HG03442 (cell line): Measurements from ENCODE around the gene SIAH1.
"Not testable (repeated sequence)": the region's sequence is repeated elsewhere in the genome, so short reads cannot be mapped to it uniquely, and the experiment has no call there.

Experiments
- ATAC-seq: cut with Tn5 transposase; IDR thresholded peaks from one replicate; pipeline ENCODE4 v1.9.1; 2021; ENCODE audit warnings: mild to moderate bottlenecking, moderate library complexity; ENCODE audit not compliant: unreplicated experiment

SIAH1 gene

GRCh38 chr16:48385253-48386150 is at the start of gene SIAH1:
TSS of gene SIAH1 (minus strand) at chr16:48385413. CDS start at chr16:48362428, 22,985 bp downstream.
- peak; percentile 73 for ATAC-seq

DNA sequence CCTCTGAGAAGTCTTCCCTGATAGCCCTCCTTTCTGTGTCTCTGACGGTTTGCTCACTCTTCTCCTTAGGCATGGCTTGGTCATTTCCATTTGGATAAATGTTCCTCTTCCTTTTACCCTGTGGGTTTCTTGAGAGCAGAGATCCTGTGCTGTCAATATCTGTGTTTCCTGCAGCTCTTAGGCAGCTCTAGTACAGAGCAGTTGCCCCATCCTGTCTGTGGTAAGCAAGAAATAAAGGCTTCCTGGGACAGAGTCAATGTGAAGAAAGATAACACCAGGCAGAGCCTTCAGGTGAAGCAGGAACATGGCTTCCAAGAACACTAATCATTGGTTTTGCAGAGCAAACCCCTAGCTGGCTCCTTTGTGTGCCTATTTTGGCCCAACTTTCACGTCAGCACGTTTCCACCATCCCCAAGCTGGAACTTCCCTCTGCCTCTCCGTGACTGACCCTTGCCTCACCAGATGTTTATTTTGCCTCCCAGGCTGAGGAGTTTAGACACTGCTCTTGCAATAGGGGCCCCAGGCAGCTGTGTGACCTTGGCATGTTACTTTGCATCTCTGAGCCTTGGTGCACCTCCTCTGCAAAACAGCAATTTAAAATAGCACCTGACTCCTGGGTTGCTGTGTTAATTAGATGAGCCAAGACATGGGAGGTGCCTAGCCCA is 49.6 kb upstream of the SIAH1 start:
- ATAC-seq = no peak

DNA sequence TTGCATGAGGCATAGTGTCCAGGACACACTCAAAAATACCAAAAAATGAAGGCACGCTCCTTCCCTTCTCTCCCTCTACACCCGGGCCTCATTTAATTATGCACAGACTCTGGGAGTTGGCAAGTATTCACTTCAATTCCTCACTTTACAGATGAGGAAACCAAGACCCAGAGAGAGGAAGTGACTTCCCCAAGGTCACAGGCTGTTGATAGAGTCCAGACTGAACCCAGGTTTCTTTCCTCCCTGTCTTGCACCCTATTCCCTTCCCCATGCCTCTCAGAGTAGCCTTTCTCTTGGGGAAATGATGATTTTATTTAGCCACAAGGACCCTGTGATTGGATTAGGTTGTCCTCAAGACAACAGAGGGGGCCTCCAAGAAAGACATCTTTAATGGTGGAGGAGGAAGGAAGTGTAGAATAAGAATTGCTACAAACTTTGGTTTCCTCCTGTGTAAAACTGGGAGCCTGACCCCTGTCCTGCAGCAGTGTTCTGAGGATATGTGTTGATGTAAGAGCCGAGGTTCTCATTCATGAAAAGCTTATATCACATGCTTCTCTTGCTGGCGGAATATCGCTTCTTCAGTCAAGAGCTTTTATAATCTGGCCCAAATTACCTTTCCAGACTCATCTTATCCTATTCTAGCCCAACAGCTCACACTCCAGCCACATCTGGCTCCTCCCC is 48.8 kb upstream of the SIAH1 start:
- no peak for ATAC-seq

- ATAC-seq = no peak
Measured at GRCh38 chr16:48433116-48433849, 48.1 kb upstream of the SIAH1 start.

- ATAC-seq = no peak
Measured at GRCh38 chr16:48432136-48432535, 46.9 kb upstream of the SIAH1 start.

DNA sequence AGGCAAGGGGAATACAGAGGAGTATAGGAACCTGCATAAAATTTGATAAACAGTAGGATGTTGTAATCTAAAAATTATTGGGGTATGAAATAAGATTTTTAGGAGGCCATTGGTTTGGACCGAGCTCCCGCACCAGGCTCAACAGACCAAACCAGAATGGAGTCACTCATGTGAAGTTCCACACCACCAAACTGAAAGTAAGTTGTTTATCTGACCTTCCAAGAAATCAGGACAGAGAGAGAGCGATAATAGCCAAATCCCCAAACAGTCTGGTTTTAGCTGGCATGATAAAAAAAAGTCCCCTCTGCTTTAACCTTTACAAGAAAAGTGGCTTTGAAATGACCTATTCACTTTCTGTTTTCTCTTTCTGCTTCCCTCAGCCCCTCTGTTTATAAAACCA is 45.7 kb upstream of the SIAH1 start:
- no peak for ATAC-seq

- ATAC-seq = no peak
Measured at GRCh38 chr16:48426244-48427141, 41.3 kb upstream of the SIAH1 start.

DNA sequence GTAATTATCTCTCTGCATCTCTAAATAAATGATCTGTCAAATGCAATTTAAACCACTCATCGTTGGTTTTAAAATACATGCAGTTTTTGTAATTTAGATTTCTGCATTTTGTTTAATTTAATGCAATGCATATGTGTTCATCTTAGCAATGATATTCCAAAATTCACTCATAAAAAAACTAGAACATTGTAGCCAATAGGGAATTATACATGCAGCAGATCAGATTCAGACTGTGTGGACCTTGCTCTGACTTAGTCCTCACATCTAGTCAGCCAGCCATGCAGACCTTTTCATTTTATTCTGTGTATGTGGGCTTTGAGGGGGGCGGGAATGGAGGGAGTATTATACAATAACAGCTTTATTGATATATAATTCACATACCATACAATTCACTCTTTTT is 37.3 kb upstream of the SIAH1 start:
- ATAC-seq = no peak

DNA sequence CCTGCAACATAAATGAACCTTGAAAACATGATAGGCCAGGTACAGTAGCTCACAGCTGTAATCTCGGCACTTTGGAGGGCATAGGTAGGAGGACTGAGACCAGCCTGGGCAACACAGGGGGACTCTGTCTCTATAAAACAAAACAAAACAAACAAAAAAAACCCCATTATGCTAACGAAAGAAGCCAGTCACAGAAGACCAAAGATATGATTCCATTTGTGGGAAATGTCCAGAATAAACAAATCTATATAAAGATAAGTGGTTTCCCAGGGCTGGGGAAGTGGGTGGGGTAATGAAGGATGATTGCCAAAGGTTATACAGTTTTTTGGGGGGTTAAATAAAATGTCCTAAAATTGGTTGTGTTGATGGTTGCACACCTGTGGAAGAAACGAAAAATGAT is 36.5 kb upstream of the SIAH1 start:
- ATAC-seq = no peak

GRCh38 chr16:48420437-48420836 is 35.2 kb upstream of the SIAH1 start:
- ATAC-seq = no peak

DNA sequence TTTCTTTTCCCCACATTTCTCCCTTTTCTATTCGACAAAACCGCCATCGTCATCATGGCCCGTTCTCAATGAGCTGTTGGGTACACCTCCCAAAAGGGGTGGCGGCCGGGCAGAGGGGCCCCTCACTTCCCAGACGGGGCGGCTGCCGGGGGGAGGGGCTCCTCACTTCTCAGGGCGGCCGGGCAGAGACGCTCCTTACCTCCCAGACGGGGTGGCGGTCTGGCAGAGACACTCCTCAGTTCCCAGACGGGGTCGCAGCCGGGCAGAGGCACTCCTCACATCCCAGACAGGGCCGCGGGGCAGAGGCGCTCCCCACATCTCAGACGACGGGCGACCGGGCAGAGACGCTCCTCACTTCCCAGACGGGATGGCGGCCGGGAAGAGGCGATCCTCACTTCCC is 31.4 kb upstream of the SIAH1 start:
- not testable (repeated sequence) for ATAC-seq

DNA sequence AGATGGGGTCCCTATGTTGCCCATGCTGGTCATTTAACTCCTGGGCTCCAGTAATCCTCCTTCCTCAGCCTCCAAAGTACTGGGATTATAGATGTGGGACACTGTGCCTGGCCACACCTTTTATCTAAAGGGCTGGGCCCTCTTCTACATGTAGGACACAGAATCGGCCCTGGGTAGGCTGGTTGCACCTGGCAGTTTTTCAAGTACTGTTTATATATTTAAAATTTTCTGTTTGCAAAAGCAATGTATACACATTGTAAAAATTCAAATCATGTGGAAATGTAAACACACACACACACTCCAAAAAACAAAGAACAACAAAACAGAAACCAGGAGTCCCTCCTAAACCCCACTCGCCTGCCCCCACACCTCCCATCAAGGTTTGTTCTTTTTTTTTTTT is 28.1 kb upstream of the SIAH1 start:
- ATAC-seq = no peak

DNA sequence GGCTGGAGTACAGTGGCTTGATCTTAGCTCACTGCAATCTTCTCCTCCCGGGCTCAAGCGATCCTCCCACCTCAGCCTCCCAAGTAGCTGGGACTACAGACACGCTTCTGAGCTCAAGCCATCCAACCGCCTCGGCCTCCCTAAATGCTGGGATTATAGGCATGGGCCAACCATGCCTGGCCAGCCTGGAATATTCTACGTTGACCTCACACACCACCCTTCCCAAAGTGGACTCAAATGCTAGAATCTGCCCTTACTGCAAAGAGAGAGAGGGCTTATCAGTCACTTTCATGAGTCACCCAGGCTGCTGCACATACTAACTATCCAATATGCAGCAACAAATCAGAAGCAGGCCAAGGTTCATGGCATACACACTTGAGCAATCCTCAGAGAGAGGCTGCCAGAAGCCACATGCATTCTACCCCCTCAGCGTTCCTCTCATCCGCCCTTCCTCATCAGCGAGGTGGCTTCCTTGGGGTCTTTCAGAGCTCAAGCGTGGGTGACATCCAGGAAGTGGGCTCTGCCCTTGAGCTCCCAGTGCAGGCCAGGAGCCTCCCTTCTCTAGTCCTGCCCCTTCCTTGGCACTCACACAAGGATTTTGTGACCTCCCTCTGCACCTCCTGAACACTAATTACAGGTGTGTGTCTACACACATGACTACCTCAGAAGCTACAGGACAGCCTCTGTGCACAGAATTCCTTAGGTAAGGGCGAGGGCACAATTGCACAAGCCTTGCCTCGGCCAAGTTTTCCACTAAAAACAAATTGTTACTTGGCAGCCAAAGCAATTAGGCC is 24.8 kb upstream of the SIAH1 start:
- no peak for ATAC-seq

DNA sequence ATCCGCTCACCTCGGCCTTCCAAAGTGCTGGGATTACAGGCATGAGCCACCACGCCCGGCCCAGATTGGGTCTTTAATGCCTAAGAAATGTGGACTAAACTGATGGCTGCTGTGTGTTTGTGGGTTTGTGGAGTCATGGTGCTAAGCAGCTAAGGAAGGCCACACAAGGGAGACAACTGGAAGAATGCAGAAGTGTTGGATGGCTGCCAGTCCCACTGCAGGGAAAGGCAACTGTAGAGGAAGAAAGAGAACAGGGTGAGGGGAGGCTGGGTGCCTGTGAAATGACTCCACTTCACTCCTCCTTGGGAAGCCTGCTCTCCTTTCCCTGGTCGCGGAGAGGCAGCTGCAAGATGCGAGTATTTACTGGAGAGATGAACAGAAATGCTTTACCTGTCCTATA is 23.5 kb upstream of the SIAH1 start:
- no peak for ATAC-seq

DNA sequence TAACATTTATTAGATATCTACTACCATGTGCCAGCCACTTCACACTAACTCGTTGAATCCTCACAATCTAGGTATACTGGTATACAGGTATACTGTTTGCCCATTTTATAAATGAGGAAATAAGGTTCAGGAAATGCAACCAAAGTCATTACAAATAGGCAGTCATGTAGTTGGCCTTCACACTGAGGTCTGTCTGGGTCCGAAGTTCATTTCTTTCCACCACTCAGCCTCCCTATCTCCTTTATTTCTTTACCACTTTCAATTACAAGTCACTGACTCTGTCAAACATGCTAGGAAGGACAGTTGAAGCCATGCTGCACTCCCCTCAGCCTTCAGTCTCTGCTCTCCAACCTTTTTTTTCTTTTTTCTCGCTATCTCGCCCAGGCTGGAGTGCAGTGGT is 20.7 kb upstream of the SIAH1 start:
- no peak for ATAC-seq

DNA sequence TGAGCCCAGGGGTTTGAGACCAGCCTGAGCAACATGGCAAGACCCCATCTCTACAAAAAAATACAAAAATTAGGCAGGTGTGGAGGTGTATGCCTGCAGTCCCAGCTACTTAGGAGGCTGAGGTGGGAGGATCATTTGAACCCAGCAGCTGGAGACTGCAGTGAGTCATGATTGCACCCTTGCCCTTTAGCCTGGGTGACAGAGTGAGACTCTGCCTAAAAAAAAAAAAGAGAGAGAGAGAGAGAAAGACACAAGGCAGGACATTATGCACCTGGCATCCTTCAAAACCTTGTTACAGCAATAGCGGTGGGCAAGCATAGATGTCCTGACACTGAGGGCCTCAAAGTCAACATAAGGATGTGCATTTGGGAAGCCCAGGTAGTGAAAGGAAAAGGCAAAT is 19.9 kb upstream of the SIAH1 start:
- ATAC-seq = no peak

- ATAC-seq = not testable (repeated sequence)
Measured at GRCh38 chr16:48402547-48402946, 17.3 kb upstream of the SIAH1 start.

DNA sequence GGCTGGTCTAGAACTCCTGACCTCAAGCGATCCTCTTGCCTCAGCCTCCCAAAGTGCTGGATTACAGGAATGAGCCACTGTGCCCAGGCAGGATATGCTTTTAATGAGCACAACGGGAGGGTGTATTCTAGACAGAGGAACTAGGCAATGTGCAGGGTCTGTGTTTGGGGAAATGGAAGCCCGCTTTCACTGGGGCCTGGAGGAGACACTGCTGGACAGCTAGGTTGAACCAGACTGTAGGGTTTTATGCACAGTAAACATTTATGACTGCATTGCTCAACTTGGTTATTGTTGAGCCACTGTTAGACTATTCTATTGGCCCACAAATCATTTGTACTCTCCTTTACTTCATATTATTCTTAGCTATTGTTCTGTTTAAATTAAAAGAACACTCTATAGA is 10.2 kb upstream of the SIAH1 start:
- ATAC-seq = no peak

DNA sequence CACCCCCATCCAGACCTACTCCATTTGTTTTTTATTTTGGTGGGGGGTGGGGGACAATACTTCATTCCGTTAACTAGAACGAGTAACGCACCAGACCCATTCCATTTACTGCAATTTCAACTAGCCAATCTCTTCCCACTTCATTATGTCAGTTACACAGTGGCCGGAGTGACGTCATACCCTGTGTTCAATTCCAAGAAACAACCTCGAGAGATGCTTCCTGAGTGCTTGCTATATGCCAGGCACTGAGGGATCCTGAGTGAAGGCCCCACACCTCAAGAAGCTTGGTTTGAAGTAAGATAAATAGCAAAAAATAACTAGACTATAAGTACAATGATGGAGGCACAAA is 9.1 kb upstream of the SIAH1 start:
- no peak for ATAC-seq
